HCT116 (cell line): ENCODE measurements around the gene AGBL1. TPM values are rescaled to one million over a fixed set of nuclear protein-coding genes. Genes with fewer than 3 reads are reported as not detected.

Experiments used
- ATAC-seq: fragments of 200-7000 bp; cut with Tn5 transposase; 2 replicates; pipeline ENCODE4 v1.9.1; 2020; ENCODE audit warnings: mild to moderate bottlenecking, moderate library complexity
- BruUV-seq: library from RNA; stranded (reverse); fragments of 400-500 nt; replicated peaks from 2 replicates; lab custom pipeline; 2021; lab: Mats Ljungman, UMichigan
- CTCF ChIA-PET: fragments of 300-600 bp; sonication (Branson Sonifier 250); formaldehyde crosslinking; loops from one replicate; lab custom pipeline; 2021; ENCODE audit warnings: antibody characterized with exemption; lab: Charles Lee
- POLR2A ChIA-PET: fragments of 300-600, 350-600 bp; sonication (Branson Sonifier 250); formaldehyde crosslinking; loops from one replicate; lab custom pipeline; 2021; ENCODE audit warnings: antibody characterized with exemption; lab: Charles Lee
- RAD21 ChIA-PET, 2 experiments: fragments of 300-600 bp; sonication (Branson Sonifier 250); formaldehyde crosslinking; loops; one replicate each; lab custom pipeline; 2023; ENCODE audit warnings: low total read pairs in 2 of 2; ENCODE audit not compliant: uncharacterized antibody in 2 of 2, unreplicated experiment in 2 of 2, low non-redundant PET in 1 of 2; lab: Charles Lee
- DNase-seq: peaks from one replicate; pipeline ENCODE4 v3.0.0-alpha.2; 2010; ENCODE audit warnings: low read depth, low spot score
- H2AFZ ChIP-seq: fragments of 200-600 bp; shearing (Covaris generic), sonication (generic); 2 replicates; pipeline ENCODE4 v1.6.1; 2017; ENCODE audit warnings: low read depth, mixed run types, mixed read lengths, antibody characterized with exemption, low read length; ENCODE audit not compliant: poor library complexity, severe bottlenecking
- H3K27ac ChIP-seq: 2 replicates; pipeline ENCODE4 v1.5.1; 2012; ENCODE audit warnings: low read depth, low read length
- H3K27me3 ChIP-seq: fragments of 200-600 bp; sonication (generic); 2 replicates; pipeline ENCODE4 v1.6.1; 2016; ENCODE audit warnings: mixed run types, low read length, mixed read lengths; ENCODE audit not compliant: insufficient read depth
- H3K36me3 ChIP-seq, 2 experiments: fragments of 200-500 bp in 1 of 2; fragments of 200-600 bp in 1 of 2; sonication (Bioruptor generic) in 1 of 2; sonication (generic) in 1 of 2; 2 replicates each; pipeline versions ENCODE4 v1.5.1 to v1.6.1; 2014 to 2016; ENCODE audit warnings: low read length in 2 of 2, inconsistent platforms in 1 of 2, mixed read lengths in 1 of 2, mixed run types in 1 of 2; ENCODE audit not compliant: insufficient read depth in 2 of 2, control insufficient read depth in 1 of 2
- H3K4me1 ChIP-seq, 2 experiments: fragments of 200-600 bp in 1 of 2; sonication (generic) in 1 of 2; 2 replicates each; pipeline versions ENCODE4 v1.5.1 to v1.6.1; 2012 to 2017; ENCODE audit warnings: low read length in 2 of 2, inconsistent platforms in 1 of 2, mild to moderate bottlenecking in 1 of 2, mixed read lengths in 1 of 2, mixed run types in 1 of 2, moderate library complexity in 1 of 2; ENCODE audit not compliant: insufficient read depth in 2 of 2, control insufficient read depth in 1 of 2
- H3K4me2 ChIP-seq: fragments of 200-600 bp; sonication (generic); 2 replicates; pipeline ENCODE4 v1.6.1; 2017; ENCODE audit warnings: mixed run types, low read length, mixed read lengths
- H3K4me3 ChIP-seq, 2 experiments: fragments of 200-600 bp in 1 of 2; sonication (generic) in 1 of 2; replicated peaks in 1 of 2; 2 replicates each; pipeline ENCODE4 v1.5.1; 2011 to 2016; ENCODE audit warnings: low read length in 2 of 2, control low read depth in 1 of 2, low read depth in 1 of 2, mild to moderate bottlenecking in 1 of 2, mixed read lengths in 1 of 2, mixed run types in 1 of 2
- H3K79me2 ChIP-seq: fragments of 200-600 bp; sonication (generic); 2 replicates; pipeline ENCODE4 v1.6.1; 2017; ENCODE audit warnings: mild to moderate bottlenecking, mixed run types, low read length, moderate library complexity, mixed read lengths; ENCODE audit not compliant: insufficient read depth
- H3K9ac ChIP-seq: fragments of 200-600 bp; sonication (generic); 2 replicates; pipeline ENCODE4 v1.6.1; 2016; ENCODE audit warnings: low read length, mixed read lengths
- H3K9me2 ChIP-seq: fragments of 200-600 bp; sonication (generic), shearing (Covaris generic); 2 replicates; pipeline ENCODE4 v1.6.1; 2017; ENCODE audit warnings: mixed run types, mild to moderate bottlenecking, moderate library complexity; ENCODE audit not compliant: insufficient read depth
- H3K9me3 ChIP-seq, 2 experiments: fragments of 200-500 bp in 1 of 2; fragments of 200-600 bp in 1 of 2; sonication (Bioruptor generic) in 1 of 2; sonication (generic) in 1 of 2; 2 replicates each; pipeline ENCODE4 v1.6.1; 2014 to 2017; ENCODE audit warnings: low read length in 2 of 2, mixed read lengths in 2 of 2, inconsistent platforms in 1 of 2, low read depth in 1 of 2, mild to moderate bottlenecking in 1 of 2, mixed run types in 1 of 2, moderate library complexity in 1 of 2; ENCODE audit not compliant: control insufficient read depth in 1 of 2, insufficient read depth in 1 of 2
- H4K20me1 ChIP-seq: fragments of 200-600 bp; sonication (generic), shearing (Covaris generic); 2 replicates; pipeline ENCODE4 v1.6.1; 2017; ENCODE audit warnings: mixed run types, mild to moderate bottlenecking, moderate library complexity; ENCODE audit not compliant: insufficient read depth
- CBX3 ChIP-seq: IDR thresholded peaks from 2 replicates; pipeline ENCODE4 v1.6.1; 2012; ENCODE audit warnings: low read depth
- CEBPB ChIP-seq: IDR thresholded peaks from 2 replicates; pipeline ENCODE4 v1.6.1; 2012; ENCODE audit warnings: low read depth
- POLR2A ChIP-seq: IDR thresholded peaks from 2 replicates; pipeline ENCODE4 v1.7.0; 2011; ENCODE audit warnings: borderline replicate concordance; ENCODE audit not compliant: insufficient read depth, insufficient read length; ENCODE audit errors: extremely low read depth
- REST ChIP-seq: IDR thresholded peaks from 2 replicates; pipeline ENCODE4 v1.6.1; 2012; ENCODE audit warnings: low read depth
- SP1 ChIP-seq: IDR thresholded peaks from 2 replicates; pipeline ENCODE4 v1.6.1; 2012; ENCODE audit warnings: low read depth
- SRF ChIP-seq: IDR thresholded peaks from 2 replicates; pipeline ENCODE4 v1.6.1; 2012; ENCODE audit warnings: low read depth
- ZFX ChIP-seq: fragments of 450-650 bp; IDR thresholded peaks from 2 replicates; pipeline ENCODE4 v1.6.1; 2017
- ZNF274 ChIP-seq: fragments of 200-500 bp; sonication (Bioruptor generic); IDR thresholded peaks from 2 replicates; pipeline ENCODE4 v1.6.1; 2014; ENCODE audit warnings: mild to moderate bottlenecking, low read depth, low read length, inconsistent platforms
- intact Hi-C: fragments of 100-400 bp; cut with micrococcal nuclease; formaldehyde crosslinking; loops from 2 replicates; pipeline ENCODE4 v1.10.0; 2022
- total RNA-seq: library from RNA; stranded (reverse); gene quantifications from one replicate; pipeline ENCODE4 v1.2.1, GENCODE V29; 2021; ENCODE audit not compliant: unreplicated experiment

Gene AGBL1
- total RNA-seq, 1 experiment from 2014 or later, result not detected

- ATAC-seq (no peak), DNase-seq (no peak)
- H3K4me2 ChIP-seq, result no peak overlapping the region
- intact Hi-C loops, result no loop called here
- no TSS peak for BruUV-seq
- no peaks in the 10 kb centered on the region for H3K79me2 ChIP-seq
- H3K4me3 ChIP-seq, result no peak overlapping the region
- ChIA-PET POLR2A (no interaction called here), RAD21 (no interaction called here), CTCF (no interaction called here)
- no peak for TF ChIP-seq CBX3
- no peaks in the 10 kb centered on the region for H3K9me2 ChIP-seq
- no peaks in the 10 kb centered on the region for H3K27me3 ChIP-seq
- no peaks in the 10 kb centered on the region for H3K36me3 ChIP-seq
- H2AFZ ChIP-seq, result no peak overlapping the region
- no peaks in the 10 kb centered on the region for H4K20me1 ChIP-seq
- no peak overlapping the region for H3K9ac ChIP-seq
- no peaks in the 10 kb centered on the region for H3K4me1 ChIP-seq
- peaks cover 0 to 19% of the 10 kb centered on the region in 2 experiments; a peak in 3 of 4 replicates for H3K9me3 ChIP-seq
- H3K27ac ChIP-seq, result no peak overlapping the region
These were observed 411.4 kb downstream of the AGBL1 start for GRCh38 chr15:86491118-86491517.

- ATAC-seq (no peak), DNase-seq (no peak)
- no peaks in the 10 kb centered on the region for H3K36me3 ChIP-seq
- H3K9ac ChIP-seq, result no peak overlapping the region
- POLR2A ChIA-PET, result no interaction called here
- RAD21 ChIA-PET, result no interaction called here
- TF ChIP-seq REST, result no peak
- TF ChIP-seq ZFX, result no peak
- TF ChIP-seq CBX3, result no peak
- TF ChIP-seq CEBPB, result no peak
- no peak for TF ChIP-seq POLR2A
- no peak for TF ChIP-seq SP1
- TF ChIP-seq ZNF274, result no peak
- TF ChIP-seq SRF, result no peak
- H3K27me3 ChIP-seq, result no peaks in the 10 kb centered on the region
- no peak overlapping the region for H3K4me2 ChIP-seq
- H2AFZ ChIP-seq, result no peak overlapping the region
- no peak overlapping the region for H3K4me3 ChIP-seq
- CTCF ChIA-PET, result no interaction called here
- H3K9me3 ChIP-seq, result peaks cover 0 to 25% of the 10 kb centered on the region in 2 experiments; a peak in 3 of 4 replicates
- H3K4me1 ChIP-seq, result no peaks in the 10 kb centered on the region
- H3K27ac ChIP-seq, result no peak overlapping the region
- BruUV-seq, result no TSS peak
- intact Hi-C loops, result no loop called here
- H3K9me2 ChIP-seq, result no peaks in the 10 kb centered on the region
- no peaks in the 10 kb centered on the region for H4K20me1 ChIP-seq
- no peaks in the 10 kb centered on the region for H3K79me2 ChIP-seq
These were observed 414.2 kb downstream of the AGBL1 start for GRCh38 chr15:86493884-86494283.
